NCI-H2081 (cell line): ENCODE results near the gene C16orf90.

Experiments
- DNase-seq, 2 experiments: peaks; one replicate each; lab custom pipeline; 2025; lab: John Stamatoyannopoulos, UW

The C16orf90 gene, protein sequence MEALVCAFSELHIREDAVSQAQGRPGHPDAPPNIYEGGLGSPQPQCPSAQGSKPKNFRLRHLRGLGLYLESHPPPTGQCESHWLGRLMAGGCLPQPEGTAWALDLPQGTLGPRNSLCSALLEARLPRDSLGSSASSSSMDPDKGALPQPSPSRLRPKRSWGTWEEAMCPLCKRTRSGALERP

DNA sequence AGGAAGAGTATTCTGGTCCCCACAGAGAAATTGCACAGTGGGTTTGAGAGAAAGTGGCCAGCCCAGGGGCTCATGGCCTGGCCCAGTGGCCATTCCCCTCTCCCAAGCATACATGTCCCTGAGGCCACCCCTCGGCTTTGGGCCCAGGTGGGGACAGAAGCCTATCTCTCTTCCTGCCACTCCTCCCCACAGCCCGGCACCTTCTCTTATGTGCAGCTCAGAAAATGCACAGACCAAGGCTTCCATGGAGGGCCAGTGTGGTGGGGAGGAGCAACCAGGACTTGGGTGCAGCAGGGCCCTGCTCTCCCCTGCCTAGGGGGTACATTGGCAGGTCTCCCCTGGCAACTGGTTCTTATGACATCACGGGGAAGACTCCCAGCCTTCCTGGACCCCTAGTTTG, at the start of gene C16orf90:
Gene C16orf90, minus strand, starts transcription at position 314 of the 400 bp plus-strand sequence. Its CDS starts 68 bp downstream, at position 246.
- no peak for DNase-seq

DNA sequence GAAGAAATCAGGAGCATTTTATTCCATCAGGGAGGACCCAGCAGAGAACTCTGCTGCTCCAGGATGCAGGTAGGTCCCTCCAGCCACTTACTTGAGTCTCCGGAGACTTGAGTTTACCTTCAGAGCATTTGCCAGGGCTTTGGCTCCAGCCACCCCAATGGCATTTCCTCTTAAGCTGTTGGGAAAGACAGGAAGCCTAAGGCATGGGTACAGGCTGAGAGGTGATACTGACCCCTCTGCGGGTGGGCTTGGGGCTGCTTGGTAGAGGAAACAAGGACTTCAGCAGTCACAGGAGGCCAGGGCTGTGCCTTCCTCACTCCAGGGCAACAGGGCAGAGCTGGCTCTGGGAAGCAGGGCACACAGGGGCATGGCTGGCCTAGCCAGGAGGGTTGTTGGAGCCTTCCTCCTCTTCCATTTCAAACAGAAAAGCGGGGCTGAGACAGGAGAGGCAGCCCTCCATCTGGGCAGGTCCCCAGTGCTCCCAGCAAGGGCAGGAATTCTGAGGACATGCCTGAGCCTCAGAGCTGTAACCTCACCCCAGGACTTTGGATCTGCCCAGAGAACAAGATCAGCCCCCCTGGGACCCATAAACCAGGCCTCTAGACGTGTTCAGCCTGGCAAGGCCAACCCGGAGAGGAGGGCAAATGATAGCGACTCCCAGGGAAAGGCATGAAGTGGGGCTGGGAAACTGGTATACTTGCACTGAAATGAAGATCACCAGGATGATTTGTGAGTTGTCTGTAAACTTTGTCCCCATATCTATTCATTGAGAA, 47.5 kb upstream of the C16orf90 start:
- DNase-seq = no peak

DNA sequence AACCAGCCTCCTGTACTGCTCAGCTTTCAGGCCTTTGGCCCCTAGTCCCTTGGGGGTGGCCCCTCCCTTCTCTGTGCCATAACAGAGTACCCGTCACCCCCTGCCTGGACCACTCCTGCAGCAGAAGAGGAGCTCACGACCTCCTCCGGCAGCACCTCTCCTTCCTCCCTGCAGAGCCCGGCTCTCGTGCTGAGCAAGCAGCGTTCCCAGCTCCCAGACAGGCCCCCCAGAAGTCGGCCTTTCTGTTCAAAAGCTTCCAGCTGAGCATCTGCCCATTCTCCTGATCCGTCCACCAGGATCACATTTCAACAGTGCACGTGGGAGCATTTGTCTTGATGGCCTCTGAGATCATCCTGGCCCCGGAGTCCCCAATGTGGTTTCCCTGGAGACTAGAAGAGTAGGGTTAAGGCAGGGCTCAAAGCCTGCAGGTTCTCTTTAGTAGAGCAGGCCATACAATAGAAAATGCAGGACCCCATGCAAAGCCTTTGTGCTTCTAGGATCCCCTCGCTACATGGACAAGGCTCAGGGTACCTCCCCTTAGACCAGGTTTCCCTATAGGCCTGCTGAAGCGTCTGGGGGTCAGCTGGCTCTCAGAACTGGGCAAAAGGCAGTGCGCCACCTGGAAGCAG, 46.4 kb upstream of the C16orf90 start:
- DNase-seq = no peak

DNA sequence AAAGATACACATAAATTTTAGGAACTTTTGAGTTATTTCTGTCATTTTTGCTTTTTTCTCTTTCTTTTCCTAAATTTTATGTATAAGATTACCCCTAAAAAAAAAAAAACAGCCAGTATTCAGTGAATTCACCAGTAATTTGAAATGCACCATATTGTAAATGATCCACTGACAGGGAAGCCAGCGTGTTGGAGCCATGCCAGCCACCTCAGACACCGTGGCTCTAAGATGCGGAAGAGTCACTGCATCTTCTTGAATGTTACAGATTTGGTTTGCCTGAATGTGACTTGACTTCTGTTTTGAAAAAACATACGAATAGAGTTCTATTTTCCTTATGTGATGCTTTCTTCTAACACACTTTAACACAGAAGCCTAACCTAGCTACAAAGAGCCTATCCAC, 42.9 kb upstream of the C16orf90 start:
- DNase-seq = no peak

DNA sequence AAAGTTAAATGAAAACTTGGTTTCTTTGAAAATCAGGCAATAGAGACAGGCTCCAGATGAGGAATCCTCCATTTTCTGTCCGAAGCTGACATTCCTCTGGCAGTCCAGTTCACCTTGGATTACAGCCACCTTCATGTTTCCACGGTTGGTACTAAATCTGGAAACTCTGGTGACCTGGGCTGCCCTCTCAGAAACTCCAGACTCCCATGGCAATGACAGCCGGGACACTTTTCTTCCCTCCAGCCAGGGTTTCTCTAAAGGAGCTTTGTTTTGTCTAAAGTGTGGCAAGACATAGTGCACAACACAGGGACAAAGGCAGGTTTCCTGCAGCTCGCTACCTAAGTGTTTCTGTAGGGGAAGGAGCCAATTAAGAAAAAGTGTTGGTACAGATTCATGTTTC, 41.6 kb upstream of the C16orf90 start:
- no peak for DNase-seq

DNA sequence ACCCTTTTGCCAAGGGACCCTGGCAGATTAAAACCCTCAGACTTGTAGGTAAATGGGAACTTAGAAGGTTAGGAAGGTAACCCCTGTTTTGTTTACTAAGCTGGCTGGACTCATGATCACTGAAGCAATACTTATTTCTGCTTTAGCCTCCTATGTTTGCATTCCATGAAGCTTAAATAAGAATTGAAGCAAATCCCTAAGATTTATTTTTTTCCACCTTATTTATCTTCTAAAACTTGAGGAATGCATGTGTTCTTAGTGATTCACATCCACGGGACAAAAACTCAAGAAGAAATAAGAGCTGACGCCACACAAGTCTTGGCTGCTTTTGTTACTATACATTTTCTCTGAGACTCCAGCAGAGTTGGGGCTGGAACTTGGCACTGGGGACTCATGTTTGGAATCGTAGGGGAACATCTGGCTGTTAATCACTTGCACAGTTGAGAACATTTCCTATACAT, 41.0 kb upstream of the C16orf90 start:
- no peak for DNase-seq

DNA sequence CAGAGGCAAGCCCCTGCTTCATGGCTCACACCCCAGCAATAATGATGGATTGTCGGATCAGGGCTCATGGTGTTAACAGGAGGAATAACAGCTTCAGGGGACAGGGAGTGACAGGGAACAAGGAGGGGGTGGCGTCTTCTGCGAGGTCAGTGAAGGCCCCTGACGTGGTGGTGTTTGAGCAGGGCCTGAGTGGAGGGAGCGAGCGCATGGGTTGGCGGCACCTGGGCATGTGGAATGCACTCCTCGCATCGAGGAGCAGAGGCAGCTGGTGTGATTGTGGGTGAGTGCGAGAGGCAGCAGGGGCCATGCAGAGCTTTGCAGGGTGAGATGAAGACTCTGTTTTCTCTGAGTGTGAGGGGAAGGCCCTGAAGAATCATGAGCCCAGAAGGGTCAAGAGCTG, 38.8 kb upstream of the C16orf90 start:
- no peak for DNase-seq

DNA sequence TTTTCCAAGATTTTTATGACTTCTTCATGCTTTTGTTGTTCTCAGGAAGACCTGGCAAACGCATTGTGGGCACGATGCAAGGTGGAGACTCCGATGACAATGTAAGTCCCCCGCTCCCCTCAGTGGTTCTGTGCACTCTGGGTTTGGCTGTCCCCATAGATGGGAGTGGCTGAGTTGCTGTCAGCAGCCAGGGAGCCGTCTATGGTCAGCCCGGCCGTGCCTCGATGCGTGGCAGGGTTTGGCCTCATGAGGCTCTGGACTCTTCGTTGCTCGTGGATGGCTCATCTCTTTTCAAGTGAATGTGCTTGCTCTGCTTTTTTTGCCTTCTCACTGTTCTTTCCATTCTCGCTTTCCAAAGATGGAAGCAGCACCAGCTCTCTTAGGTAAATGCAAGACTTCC, 37.5 kb upstream of the C16orf90 start:
- no peak for DNase-seq

DNA sequence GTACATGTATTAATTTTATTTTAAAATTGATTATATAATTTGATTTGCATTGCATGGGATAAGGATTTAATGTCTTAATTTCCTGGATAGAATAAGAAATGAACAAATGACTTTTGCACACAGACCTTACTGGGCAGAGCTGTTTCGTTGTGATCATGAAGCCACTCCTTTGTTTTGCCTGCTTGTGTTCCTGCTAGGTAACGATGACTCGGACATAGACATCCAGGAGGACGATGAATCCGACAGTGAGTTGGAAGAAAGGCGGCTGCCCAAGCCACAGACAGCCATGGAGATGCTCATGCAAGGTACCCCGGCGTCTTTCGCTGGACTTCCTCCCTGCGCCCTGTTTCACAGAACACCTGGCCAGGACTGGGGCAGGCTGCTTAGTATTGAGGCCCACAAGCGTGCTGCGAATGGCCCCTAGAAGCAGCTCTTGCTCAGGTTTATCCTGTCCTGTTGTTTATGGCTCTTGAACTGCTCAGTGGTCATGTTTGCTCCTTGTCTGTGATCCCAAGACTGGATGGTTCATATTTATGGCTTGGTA, 35.2 kb upstream of the C16orf90 start:
- no peak for DNase-seq

DNA sequence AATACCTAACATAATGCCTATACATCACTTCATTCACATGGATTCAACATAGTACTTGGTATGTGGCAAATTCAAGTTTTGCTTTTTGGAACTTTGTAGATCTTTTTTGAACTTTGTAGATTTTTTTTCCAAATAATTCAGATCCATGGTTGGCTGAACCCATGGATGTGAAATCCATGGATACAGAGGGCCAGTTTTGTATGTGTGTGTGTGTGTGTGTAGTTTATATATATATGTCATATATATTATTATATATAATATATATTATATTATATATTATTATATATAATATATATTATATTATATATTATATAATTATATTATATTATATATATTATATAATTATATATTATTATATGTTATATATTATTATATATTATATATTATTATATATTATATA, 33.9 kb upstream of the C16orf90 start:
- DNase-seq = no peak

DNA sequence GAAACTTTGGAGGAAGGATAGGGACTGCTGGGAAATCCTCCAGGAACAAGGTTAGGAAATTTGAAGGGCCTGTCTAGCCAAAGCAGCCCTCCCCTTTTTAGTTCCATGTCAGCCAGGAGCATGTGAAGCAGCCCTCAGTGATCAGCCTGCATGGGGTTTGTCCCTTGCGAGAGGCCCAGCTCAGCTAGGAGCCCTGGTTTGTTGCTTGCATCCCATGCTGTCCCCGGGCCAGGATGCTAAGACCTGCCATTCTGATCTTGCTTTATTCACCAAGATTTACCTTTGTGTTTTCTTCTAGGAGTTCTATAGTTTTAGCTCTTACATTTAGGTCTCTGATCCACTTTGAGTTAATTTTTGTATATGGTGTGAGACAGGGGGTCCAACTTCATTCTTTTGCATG, 33.1 kb upstream of the C16orf90 start:
- DNase-seq = no peak

DNA sequence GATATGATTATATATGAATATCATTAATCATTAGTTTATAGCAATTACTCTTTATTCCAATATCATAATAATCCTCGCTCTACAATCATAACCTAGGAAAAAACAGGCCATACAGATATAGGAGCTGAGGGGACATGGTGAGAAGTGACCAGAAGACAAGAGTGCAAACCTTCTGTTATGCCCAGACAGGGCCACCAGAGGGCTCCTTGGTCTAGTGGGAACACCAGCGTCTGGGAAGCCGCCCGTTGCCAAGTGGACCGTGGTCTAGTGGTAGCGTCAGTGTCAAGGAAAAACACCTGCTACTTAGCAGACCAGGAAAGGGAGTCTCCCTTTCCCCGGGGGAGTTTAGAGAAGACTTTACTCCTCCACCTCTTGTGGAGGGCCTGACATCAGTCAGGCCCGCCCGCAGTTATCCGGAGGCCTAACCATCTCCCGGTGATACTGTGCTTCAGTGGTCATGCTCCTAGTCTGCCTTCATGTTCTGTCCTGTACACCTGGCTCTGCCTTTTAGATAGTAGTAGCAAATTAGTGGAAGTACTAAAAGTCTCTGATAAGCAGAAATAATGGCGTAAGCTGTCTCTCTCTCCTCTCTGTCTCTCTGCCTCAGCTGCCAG, 32.0 kb upstream of the C16orf90 start:
- peak; percentile 48 to 73 for DNase-seq

DNA sequence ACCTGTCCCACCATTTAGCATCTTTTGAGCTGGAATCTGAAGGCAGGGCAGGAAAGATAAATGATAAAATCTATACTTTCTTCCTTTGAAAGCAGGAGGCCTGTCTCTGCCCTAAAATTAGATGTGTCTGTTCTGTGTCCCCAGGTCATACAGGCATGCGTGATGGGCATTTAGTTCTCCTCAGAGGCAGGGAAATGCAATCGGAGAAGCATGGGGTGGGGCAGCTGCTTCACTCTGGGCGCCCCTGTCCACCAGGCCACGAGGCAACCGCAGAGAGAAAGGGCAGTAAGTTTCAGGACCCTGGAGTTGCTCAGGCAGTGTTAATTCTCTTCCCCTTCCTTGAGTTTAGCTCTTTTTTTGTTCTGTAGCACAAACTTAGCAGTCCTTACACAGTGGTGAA, 30.7 kb upstream of the C16orf90 start:
- no peak for DNase-seq

DNA sequence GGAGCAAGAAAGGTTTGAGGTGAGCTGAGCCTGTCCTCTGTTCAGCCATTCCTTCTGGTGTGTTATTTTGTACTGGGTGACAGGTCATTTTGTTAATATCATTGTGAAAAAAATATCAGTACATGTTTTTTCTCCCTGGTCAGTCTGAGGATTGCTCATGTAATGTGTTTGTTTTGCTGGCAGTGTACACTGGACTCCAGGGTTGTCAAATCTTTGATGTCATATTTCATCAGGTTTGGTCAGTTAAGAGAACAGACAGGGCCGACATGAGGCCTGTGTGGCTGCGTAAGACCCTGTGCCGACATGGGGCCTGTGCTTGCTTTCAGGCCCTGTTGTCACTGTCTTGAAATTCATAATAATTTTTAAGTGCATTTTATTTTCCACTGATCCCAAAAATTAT, 28.0 kb upstream of the C16orf90 start:
- DNase-seq = no peak

DNA sequence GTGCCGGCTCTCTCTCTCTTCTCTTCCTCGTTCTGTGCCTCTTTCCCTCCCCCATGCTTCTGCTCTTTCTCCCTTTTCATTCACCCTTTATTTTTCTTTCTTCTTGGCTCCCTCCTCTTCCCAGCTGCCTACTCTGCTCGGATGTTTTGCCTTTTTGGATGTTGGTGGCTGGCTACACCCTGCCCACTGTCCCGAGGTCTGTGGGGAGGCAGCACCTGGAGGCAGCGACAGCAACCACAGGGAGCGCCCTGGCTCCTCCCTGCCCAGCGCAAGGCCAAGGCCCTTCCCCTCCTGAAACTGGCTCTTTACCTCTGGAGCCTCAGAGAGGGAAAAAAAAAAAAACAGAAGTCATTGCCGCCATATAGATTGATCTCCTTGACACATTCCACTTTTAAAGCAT, 25.6 kb upstream of the C16orf90 start:
- DNase-seq = no peak

DNA sequence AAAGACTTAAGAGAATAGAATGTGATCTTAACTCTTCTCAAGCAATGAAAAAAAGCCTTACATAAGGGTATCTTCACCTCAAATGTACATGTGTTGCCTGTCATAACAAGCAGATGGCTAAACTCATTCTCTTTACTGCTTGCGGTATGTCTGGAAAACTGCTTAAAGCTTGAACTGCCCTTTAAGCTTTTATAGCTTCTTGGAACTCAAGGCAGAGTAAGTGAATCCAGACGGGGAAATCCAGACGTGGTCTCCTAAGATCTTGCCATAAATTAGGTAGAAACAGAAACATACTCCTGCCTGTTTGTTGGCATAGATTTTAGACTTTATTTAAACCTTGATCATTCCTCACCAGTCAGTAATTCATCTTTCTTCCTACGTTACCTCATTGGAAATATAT, 25.1 kb upstream of the C16orf90 start:
- DNase-seq = no peak

DNA sequence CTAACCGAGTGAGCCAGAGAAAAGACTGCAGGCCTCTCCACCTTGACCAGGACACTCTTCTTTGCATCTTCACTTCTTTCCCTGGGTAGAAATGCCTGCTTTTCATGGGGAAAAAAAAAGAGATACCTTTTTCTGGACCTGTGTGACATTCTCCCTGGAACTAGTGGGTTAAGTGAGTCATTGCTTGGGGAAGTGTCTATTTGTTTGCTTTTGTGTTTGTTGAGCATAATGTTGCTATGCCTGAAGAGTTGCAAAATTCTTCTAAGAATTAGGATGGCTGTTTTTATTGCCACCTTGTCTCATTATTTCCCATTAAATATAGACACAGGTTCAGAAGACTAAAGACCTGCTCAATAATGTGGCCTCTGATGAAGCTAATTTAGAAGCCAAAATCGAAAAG, 24.3 kb upstream of the C16orf90 start:
- DNase-seq = no peak

DNA sequence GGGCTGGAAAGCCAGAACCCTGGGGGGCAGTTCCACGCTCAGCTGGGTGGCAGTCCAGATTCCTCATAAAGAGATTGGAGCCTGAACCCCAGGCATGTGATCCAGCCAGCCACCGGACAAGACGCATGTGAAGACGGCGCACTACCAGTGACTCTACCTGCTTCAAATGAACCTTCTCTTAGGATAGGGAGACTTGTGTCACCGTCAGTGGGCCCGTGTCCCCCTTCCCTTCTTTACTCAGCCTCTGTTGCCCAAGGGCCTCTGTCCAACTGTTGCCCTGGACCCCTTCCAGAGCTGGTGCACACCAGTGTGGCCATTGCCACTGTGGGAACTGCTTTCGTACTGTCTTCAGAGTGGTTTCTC, 23.7 kb upstream of the C16orf90 start:
- DNase-seq = no peak

DNA sequence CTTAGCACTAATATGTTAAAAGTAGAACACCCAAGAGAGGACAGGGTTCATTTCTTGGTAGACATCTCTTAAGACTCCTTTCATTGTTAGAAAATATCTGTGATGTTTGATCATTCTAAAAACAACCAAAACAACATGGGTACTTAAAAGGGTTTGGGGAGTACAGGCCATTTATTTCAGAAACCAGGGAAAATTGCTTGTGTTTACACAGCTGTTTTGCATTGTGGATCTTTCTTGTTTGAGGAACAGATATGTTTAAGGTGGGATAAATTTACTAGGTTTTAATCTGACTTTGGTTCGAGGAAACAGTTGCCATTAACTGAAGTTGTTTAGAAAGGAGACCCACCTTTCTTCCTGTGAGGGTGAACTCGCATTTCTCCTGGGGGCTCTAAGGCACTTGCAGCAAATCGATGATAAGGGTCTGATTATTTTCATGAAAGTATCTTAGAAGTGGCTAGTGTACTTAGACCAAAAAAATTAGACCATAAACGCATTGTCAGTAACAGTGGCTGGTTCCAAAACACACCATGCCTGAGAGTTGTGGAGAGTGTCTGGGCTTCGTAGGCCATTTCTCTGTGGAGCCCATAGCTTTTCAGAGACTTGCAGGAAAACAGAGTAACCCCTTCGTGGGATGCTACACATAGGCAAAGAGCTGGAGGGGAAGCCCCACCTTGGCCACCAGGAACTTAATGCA, 23.1 kb upstream of the C16orf90 start:
- DNase-seq = peak in 1 of 2 experiments; percentile 11

DNA sequence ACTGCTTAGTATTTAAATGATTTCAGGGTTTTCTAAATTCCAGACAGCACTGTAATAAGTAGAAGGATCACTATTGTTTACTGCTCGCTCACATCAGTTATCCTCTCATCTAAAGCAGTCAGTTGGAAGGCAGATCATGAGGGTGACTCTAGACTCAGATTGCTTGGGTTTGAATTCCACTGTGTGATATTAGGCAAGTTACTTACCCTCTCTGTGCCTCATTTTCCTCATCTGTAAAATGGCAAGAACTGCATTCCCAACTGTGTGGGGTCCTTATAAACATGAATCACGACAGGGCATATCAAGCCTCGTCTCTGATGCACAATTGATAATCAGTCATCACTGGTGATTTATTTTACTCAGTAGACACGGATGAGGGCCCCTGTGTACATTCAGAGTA, 20.6 kb upstream of the C16orf90 start:
- DNase-seq = no peak

DNA sequence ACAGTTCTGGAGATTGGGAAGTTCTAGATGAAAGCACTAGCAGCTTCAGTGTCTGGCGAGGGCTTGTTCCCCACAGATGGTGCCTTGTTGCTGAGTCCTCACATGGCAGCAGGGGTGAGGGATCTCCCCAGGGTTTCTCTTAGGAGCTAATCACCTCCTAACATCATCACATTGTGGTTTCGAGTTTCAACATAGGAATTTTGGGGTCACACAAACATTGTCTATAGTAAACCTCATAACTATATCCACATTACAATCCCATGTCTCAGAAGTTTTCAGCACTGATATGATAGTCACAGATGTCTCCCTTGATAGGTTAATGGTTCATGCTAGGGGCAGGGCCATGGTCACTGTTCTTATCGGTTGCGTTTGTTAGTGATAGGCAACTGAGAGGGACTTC, 19.3 kb upstream of the C16orf90 start:
- DNase-seq = no peak
